Uterus (tissue), 4 donors: ENCODE results near the gene KLF11. TPM values are rescaled to one million over a fixed set of nuclear protein-coding genes. Genes with fewer than 3 reads are reported as not detected.

ENCODE experiments used
- DNase-seq, 2 donors: peaks; one replicate each; pipeline ENCODE4 v3.0.0-alpha.2; 2019 to 2020
- H3K27ac ChIP-seq, 2 donors: fragments of 200-600 bp; sonication (generic); 1 replicate in 1 of 2; 2 replicates in 1 of 2; pipeline ENCODE4 v1.5.1; 2016 to 2018
- H3K27me3 ChIP-seq, 2 donors: fragments of 200-600 bp; sonication (generic); one replicate each; pipeline ENCODE4 v1.5.1; 2018 to 2019; ENCODE audit warnings: control low read depth in 1 of 2
- H3K36me3 ChIP-seq, 2 donors: fragments of 200-600 bp; sonication (generic); one replicate each; pipeline ENCODE4 v1.5.1; 2019; ENCODE audit warnings: control low read depth in 1 of 2
- H3K4me1 ChIP-seq, 2 donors: fragments of 200-600 bp; sonication (generic); one replicate each; pipeline ENCODE4 v1.5.1; 2018 to 2019; ENCODE audit warnings: control low read depth in 1 of 2
- H3K4me3 ChIP-seq, 2 donors: fragments of 200-600 bp; sonication (generic); 1 replicate in 1 of 2; 2 replicates in 1 of 2; pipeline ENCODE4 v1.5.1; 2018 to 2019; ENCODE audit warnings: mild to moderate bottlenecking in 1 of 2
- H3K9me3 ChIP-seq, 2 donors: fragments of 200-600 bp; sonication (generic); one replicate each; pipeline ENCODE4 v1.5.1; 2019; ENCODE audit warnings: control low read depth in 1 of 2
- CTCF ChIP-seq, 4 experiments: fragments of 200-600 bp in 2 of 4; fragments of 450-650 bp in 2 of 4; sonication (generic) in 2 of 4; IDR thresholded peaks; one replicate each; pipeline ENCODE4 v1.5.1; 2016 to 2019; ENCODE audit warnings: antibody characterized with exemption in 4 of 4, mild to moderate bottlenecking in 2 of 4, moderate library complexity in 1 of 4
- POLR2A ChIP-seq, 2 donors: fragments of 450-650 bp; IDR thresholded peaks; one replicate each; pipeline ENCODE4 v1.6.1; 2016; ENCODE audit warnings: antibody characterized with exemption in 2 of 2, mild to moderate bottlenecking in 1 of 2, moderate library complexity in 1 of 2
- intact Hi-C: fragments of 100-400 bp; cut with DNase I; formaldehyde crosslinking; loops from one replicate; pipeline ENCODE4 v1.15.1; 2023; ENCODE audit warnings: low total_unique reads
- total RNA-seq, 4 donors: library from RNA; depleted of rRNA in 3 of 4; stranded (reverse); fragments of >200 nt in 3 of 4; gene quantifications; one replicate each; pipeline versions ENCODE4 v1.1.0 to v1.2.4, GENCODE V29; 2014 to 2023
- donor health status: DM: yes; HTN: yes; CAD: no.

KLF11 gene
- total RNA-seq, 4 donors from 2014 or later, result 23.4 to 49.9 (median 31.7) TPM

GRCh38 chr2:10042301-10043161 lies 819 bp upstream of the KLF11 start:
- no peaks in the 10 kb centered on the region for H3K36me3 ChIP-seq
- H3K27me3 ChIP-seq, result no peaks in the 10 kb centered on the region
- TF ChIP-seq POLR2A (IDR thresholded peaks at IDR 0.05) (peak; percentile 35 to 38), CTCF (IDR thresholded peaks at IDR 0.05) (peak in 1 of 4 experiments; percentile 11)
- intact Hi-C loops, result no loop called here
- H3K4me1 ChIP-seq, result peaks cover 0 to 8% of the 10 kb centered on the region in 2 donors
- H3K4me3 ChIP-seq, result peak overlapping the region; percentile 43 to 58
- DNase-seq, result peak; percentile 85
- H3K9me3 ChIP-seq, result no peaks in the 10 kb centered on the region
- H3K27ac ChIP-seq, result peak overlapping the region; percentile 100

- intact Hi-C loops, result no loop called here
- Histone ChIP-seq H3K4me3 (peak overlapping the region; percentile 56 to 85), H3K27ac (peak overlapping the region; percentile 100), H3K36me3 (no peaks in the 10 kb centered on the region), H3K9me3 (no peaks in the 10 kb centered on the region), H3K27me3 (no peaks in the 10 kb centered on the region), H3K4me1 (peaks cover 2 to 8% of the 10 kb centered on the region in 2 donors)
- TF ChIP-seq POLR2A (IDR thresholded peaks at IDR 0.05) (peak in 1 of 2 donors; percentile 37), CTCF (IDR thresholded peaks at IDR 0.05) (no peak)
- peak; percentile 99 to 100 for DNase-seq
Observed at GRCh38 chr2:10043906-10044601, 704 bp downstream of the KLF11 start.

DNA sequence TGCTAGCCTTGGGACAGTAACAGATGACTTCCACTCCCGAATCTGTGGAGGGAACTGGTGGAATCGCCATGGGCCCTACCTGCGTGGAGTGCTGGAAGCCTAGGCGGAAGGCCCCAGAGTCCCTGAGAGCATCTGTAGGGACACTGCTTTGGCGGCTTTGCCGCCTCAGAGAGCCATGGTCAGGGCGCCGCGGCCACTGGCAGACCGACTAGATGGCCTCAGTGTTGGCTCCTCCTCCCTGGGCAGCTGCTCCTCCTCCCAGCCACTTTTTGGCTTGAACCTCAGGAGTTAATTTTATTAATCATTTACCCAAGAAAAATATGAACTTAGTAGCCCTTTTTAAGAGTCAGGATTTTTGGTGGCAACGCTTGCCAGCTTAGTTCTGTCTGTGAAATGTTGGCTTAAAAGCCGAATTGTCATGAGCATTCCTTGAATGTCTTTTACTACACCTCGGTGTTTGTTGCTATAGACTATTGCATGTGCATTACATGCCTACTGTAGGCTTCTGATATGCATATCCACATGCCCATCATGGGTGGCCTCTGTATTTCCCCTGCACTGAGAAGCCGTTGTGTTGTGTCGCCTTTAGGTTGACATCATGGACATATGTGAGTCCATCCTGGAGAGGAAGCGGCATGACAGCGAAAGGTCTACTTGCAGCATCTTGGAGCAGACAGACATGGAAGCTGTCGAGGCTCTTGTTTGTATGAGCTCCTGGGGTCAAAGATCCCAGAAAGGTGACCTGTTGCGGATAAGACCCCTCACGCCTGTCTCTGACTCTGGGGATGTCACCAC lies 2.4 kb downstream of the KLF11 start:
- DNase-seq, result no peak
- TF ChIP-seq CTCF (IDR thresholded peaks at IDR 0.05) (no peak), POLR2A (IDR thresholded peaks at IDR 0.05) (no peak)
- Histone ChIP-seq H3K27me3 (no peaks in the 10 kb centered on the region), H3K27ac (peak overlapping the region; percentile 100), H3K9me3 (no peaks in the 10 kb centered on the region), H3K36me3 (no peaks in the 10 kb centered on the region), H3K4me3 (no peak overlapping the region), H3K4me1 (peaks cover 7 to 8% of the 10 kb centered on the region in 2 donors)
- intact Hi-C loops, result loop anchor here (5.0 kb wide), 1 partner anchor 63 kb away; no protein-coding TSS in a partner anchor

- no peaks in the 10 kb centered on the region for H3K27me3 ChIP-seq
- no peak for TF ChIP-seq CTCF (IDR thresholded peaks at IDR 0.05)
- peaks cover 5 to 7% of the 10 kb centered on the region in 2 donors for H3K4me1 ChIP-seq
- peak overlapping the region; percentile 100 for H3K27ac ChIP-seq
- intact Hi-C loops, result loop anchor here (5.0 kb wide), 1 partner anchor 65 kb away; no protein-coding TSS in a partner anchor
- no peaks in the 10 kb centered on the region for H3K36me3 ChIP-seq
- DNase-seq, result no peak
- H3K4me3 ChIP-seq, result no peak overlapping the region
- no peaks in the 10 kb centered on the region for H3K9me3 ChIP-seq
Observed at GRCh38 chr2:10046931-10047330, 3.6 kb downstream of the KLF11 start.
